ENCODE measurements around the gene EPHB1. TPM values are rescaled to one million over a fixed set of nuclear protein-coding genes. Genes with fewer than 3 reads are reported as not detected.

EPHB1 gene
- total RNA-seq, 2 donors from 2014 or later, result 0.68 to 0.71 TPM

DNA sequence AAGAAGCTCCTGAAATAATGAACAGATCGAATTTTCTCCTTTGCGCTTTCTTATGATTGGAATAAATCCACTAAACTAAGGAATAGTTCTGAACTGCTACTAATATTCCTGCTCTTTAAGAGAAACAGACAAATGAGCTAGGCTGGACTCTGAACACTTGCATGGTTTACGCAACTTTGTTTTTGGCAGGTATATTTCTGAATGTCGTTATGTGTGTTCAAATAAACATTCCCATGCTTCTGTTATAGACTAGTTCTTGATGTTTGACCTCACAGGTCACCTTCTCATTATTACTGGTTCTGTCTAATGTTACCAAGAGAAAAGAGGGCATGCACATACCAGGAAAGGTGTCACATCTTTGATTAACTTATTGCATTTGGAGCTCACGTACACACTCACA lies 418.2 kb downstream of the EPHB1 start:
- Histone ChIP-seq H3K27ac (no peak overlapping the region), H3K9me3 (no peaks in the 10 kb centered on the region), H3K27me3 (replicated peaks; ENCODE audit: insufficient read depth) (no peaks in the 10 kb centered on the region), H3K4me1 (ENCODE audit: control insufficient read depth in 1 of 2, low read depth in 2 of 2) (no peaks in the 10 kb centered on the region), H3K4me3 (no peak overlapping the region), H3K36me3 (no peaks in the 10 kb centered on the region)
- DNase-seq (ENCODE audit: low spot score) (no peak), ATAC-seq (ENCODE audit: insufficient number of reproducible peaks, low FRiP score, low read depth) (no peak)
- TF ChIP-seq, protein P1, sequence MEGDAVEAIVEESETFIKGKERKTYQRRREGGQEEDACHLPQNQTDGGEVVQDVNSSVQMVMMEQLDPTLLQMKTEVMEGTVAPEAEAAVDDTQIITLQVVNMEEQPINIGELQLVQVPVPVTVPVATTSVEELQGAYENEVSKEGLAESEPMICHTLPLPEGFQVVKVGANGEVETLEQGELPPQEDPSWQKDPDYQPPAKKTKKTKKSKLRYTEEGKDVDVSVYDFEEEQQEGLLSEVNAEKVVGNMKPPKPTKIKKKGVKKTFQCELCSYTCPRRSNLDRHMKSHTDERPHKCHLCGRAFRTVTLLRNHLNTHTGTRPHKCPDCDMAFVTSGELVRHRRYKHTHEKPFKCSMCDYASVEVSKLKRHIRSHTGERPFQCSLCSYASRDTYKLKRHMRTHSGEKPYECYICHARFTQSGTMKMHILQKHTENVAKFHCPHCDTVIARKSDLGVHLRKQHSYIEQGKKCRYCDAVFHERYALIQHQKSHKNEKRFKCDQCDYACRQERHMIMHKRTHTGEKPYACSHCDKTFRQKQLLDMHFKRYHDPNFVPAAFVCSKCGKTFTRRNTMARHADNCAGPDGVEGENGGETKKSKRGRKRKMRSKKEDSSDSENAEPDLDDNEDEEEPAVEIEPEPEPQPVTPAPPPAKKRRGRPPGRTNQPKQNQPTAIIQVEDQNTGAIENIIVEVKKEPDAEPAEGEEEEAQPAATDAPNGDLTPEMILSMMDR (IDR thresholded peaks at IDR 0.05), result no peak

DNA sequence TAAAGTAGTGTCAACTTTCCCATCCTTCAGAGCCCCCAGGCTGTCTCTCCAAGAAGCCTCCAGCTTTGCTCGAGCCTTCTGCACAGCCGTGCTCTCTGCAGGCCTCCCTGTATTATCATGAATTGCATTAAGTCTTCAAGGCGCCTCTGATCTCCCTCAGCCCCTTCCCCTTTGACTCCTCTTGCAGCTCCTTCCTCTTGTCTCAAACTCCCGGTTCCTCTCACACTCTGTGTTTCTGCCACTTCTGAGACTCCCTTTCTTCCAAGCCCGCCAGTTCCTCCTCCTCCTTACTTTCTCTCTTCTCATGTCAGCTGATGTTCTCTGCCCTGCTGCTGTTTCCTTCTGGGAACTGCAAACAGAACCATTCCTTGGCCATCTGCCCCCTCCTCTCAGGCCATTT lies 418.8 kb downstream of the EPHB1 start:
- H3K27me3 ChIP-seq (replicated peaks; ENCODE audit: insufficient read depth), result no peaks in the 10 kb centered on the region
- H3K36me3 ChIP-seq, result no peaks in the 10 kb centered on the region
- TF ChIP-seq, protein P1 (IDR thresholded peaks at IDR 0.05), result no peak
- H3K4me3 ChIP-seq, result no peak overlapping the region
- ATAC-seq (ENCODE audit: insufficient number of reproducible peaks, low FRiP score, low read depth), result no peak
- no peak for DNase-seq (ENCODE audit: low spot score)
- H3K9me3 ChIP-seq, result no peaks in the 10 kb centered on the region
- no peak overlapping the region for H3K27ac ChIP-seq
- H3K4me1 ChIP-seq (ENCODE audit: control insufficient read depth in 1 of 2, low read depth in 2 of 2), result no peaks in the 10 kb centered on the region

DNA sequence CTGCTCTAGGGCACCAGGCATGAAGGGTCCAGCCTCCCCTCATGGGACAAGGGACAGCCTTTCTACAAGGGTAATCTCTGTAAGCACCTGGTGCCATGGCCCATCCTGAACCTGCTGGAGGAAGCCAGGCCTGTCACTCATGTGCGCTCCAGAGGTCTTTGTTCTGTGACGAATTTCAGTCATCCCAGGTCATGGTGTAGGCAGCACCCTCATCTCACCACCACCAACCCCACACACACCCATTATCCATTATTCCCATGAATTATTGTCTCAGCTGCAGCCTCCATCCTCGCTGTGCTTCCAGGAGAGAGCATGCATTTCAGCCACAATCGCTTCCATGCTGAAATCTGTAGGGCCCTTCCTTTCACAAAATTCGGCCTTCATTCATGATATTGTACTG lies 419.3 kb downstream of the EPHB1 start:
- Histone ChIP-seq H3K27ac (no peak overlapping the region), H3K36me3 (no peaks in the 10 kb centered on the region), H3K4me1 (ENCODE audit: control insufficient read depth in 1 of 2, low read depth in 2 of 2) (no peaks in the 10 kb centered on the region), H3K4me3 (no peak overlapping the region), H3K9me3 (no peaks in the 10 kb centered on the region), H3K27me3 (replicated peaks; ENCODE audit: insufficient read depth) (no peaks in the 10 kb centered on the region)
- no peak for DNase-seq (ENCODE audit: low spot score)
- no peak for ATAC-seq (ENCODE audit: insufficient number of reproducible peaks, low FRiP score, low read depth)
- TF ChIP-seq, protein P1 (IDR thresholded peaks at IDR 0.05), result no peak

DNA sequence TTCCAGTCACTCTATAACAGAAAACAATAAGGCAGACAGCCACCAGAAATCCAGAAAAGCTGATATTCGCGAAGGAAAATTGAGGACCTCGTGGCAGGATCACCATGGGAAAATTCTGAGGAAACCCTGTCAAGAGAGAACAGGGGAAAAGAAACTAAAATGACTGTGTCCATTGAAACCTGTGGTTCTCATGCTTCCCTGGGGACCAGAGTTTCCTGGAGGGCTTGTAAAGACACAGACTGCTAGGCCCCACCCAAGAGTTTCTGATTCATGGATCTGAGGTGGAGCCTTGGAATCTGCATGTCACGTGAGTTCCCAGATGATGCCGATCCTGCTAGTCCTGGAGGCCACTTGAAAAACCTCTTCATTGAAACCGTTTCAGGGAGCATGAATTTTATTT lies 420.5 kb downstream of the EPHB1 start:
- H3K4me3 ChIP-seq, result no peak overlapping the region
- H3K36me3 ChIP-seq, result no peaks in the 10 kb centered on the region
- H3K4me1 ChIP-seq (ENCODE audit: control insufficient read depth in 1 of 2, low read depth in 2 of 2), result no peaks in the 10 kb centered on the region
- H3K27me3 ChIP-seq (replicated peaks; ENCODE audit: insufficient read depth), result no peaks in the 10 kb centered on the region
- DNase-seq (ENCODE audit: low spot score) (no peak), ATAC-seq (ENCODE audit: insufficient number of reproducible peaks, low FRiP score, low read depth) (no peak)
- H3K27ac ChIP-seq, result no peak overlapping the region
- no peaks in the 10 kb centered on the region for H3K9me3 ChIP-seq
- TF ChIP-seq, protein P1 (IDR thresholded peaks at IDR 0.05), result no peak

DNA sequence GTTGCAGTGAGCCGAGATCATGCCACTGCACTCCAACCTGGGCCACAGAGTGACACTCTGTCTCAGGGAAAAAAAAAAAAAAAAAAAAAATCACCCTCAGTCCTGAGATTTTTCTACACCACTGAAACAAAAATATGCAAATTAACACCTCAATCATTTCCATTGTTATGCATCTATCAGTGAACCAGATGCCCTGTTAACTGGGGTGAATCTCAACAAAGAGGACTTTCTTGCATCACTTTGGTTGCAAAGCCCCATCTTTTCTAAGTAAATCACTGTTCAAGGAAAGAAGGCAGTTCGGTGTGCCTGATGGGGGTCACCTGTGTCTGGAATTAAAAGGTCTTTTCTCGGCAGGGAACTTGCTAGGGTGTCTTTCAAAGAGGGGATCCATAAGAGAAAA lies 421.6 kb downstream of the EPHB1 start:
- Histone ChIP-seq H3K4me3 (no peak overlapping the region), H3K9me3 (no peaks in the 10 kb centered on the region), H3K4me1 (ENCODE audit: control insufficient read depth in 1 of 2, low read depth in 2 of 2) (no peaks in the 10 kb centered on the region), H3K36me3 (no peaks in the 10 kb centered on the region), H3K27me3 (replicated peaks; ENCODE audit: insufficient read depth) (no peaks in the 10 kb centered on the region), H3K27ac (no peak overlapping the region)
- DNase-seq (ENCODE audit: low spot score) (no peak), ATAC-seq (ENCODE audit: insufficient number of reproducible peaks, low FRiP score, low read depth) (no peak)
- TF ChIP-seq, protein P1 (IDR thresholded peaks at IDR 0.05), result no peak
